Body of pancreas (tissue), 4 donors: ENCODE results near the gene SAG.

Experiments
- CTCF ChIP-seq, 7 experiments: fragments of 450-650 bp in 4 of 7; fragments of 200-600 bp in 3 of 7; sonication (generic) in 3 of 7; IDR thresholded peaks; one replicate each; pipeline ENCODE4 v1.5.1; 2016 to 2019; ENCODE audit warnings: antibody characterized with exemption in 7 of 7
- POLR2A ChIP-seq, 3 donors: fragments of 450-650 bp; IDR thresholded peaks; one replicate each; pipeline ENCODE4 v1.6.1; 2016; ENCODE audit warnings: antibody characterized with exemption in 3 of 3, mild to moderate bottlenecking in 2 of 3

GRCh38 chr2:233285921-233286320, 21.7 kb upstream of the SAG start:
- TF ChIP-seq CTCF (IDR thresholded peaks at IDR 0.05) (no peak), POLR2A (IDR thresholded peaks at IDR 0.05) (no peak)
